ENCODE data around the gene KCNJ15.

GRCh38 chr21:38291874-38292273 lies 35.1 kb downstream of the KCNJ15 start:
- TF ChIP-seq POLR2AphosphoS5 (IDR thresholded peaks at IDR 0.05; ENCODE audit: low read depth), result no peak
- TF ChIP-seq, protein P1, sequence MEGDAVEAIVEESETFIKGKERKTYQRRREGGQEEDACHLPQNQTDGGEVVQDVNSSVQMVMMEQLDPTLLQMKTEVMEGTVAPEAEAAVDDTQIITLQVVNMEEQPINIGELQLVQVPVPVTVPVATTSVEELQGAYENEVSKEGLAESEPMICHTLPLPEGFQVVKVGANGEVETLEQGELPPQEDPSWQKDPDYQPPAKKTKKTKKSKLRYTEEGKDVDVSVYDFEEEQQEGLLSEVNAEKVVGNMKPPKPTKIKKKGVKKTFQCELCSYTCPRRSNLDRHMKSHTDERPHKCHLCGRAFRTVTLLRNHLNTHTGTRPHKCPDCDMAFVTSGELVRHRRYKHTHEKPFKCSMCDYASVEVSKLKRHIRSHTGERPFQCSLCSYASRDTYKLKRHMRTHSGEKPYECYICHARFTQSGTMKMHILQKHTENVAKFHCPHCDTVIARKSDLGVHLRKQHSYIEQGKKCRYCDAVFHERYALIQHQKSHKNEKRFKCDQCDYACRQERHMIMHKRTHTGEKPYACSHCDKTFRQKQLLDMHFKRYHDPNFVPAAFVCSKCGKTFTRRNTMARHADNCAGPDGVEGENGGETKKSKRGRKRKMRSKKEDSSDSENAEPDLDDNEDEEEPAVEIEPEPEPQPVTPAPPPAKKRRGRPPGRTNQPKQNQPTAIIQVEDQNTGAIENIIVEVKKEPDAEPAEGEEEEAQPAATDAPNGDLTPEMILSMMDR (conservative IDR thresholded peaks at IDR 0.05; ENCODE audit: low read depth in 2 of 2), result no peak

Measured in GM23338 (cell line).